Suppressor macrophage (primary cell): ENCODE measurements around the gene TRIM46.
"Not testable (repeated sequence)": the region's sequence is repeated elsewhere in the genome, so short reads cannot be mapped to it uniquely, and the experiment has no call there.

Experiments
- DNase-seq, 4 experiments: peaks; one replicate each; pipeline ENCODE4 v3.0.0-alpha.2; 2020 to 2022

The TRIM46 gene

GRCh38 chr1:155206891-155207805 is 33.5 kb downstream of the TRIM46 start:
- DNase-seq: peak; percentile 78 to 90 (median 82)

DNA sequence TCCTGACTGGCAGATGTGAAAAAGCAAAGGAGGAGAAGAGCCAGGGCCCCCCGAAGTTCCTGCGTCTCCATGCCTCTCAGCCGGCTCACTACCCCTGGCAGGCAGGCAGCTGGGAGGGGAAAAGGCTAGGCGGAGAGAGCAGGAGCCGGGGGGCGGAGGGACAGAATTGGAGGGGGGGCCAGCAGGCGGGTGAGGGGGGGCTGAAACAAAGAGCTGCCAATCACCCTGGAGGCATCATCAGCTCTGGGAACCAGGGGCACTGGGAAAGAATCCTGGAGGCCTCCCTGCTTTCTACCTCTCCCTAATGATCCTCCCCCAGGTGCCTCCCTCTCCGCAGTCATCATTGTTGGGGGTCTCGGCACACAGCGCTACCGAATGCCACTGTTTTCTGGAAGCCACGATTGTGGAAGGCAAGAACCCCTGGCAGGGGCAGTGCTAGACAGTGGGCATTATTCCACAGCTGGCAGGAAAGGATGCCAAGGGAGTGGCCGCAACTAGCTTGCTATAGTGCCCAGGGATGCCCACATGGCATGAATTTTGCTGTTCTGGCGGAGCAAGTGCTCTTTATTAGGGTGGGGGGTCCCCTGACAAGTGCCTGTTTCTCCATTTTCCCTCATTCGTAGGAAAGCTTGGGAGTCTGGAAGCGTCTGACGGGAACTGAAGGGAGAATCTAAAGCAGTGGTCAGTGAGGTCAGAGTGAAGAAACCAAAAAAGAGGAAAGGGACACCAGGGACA is 34.3 kb downstream of the TRIM46 start, which contains the start of gene THBS3:
Gene THBS3 (minus strand): TSS at position 92 of the 735 bp plus-strand sequence. CDS start 21 bp downstream, at position 71.
- no peak for DNase-seq

- DNase-seq: peak; percentile 81 to 93 (median 89)
Observed at GRCh38 chr1:155208541-155209311, 35.1 kb downstream of the TRIM46 start, which contains the start of gene MTX1. Gene MTX1 (plus strand): TSS chr1:155208695. CDS start chr1:155208805, 110 bp downstream.

GRCh38 chr1:155209312-155209721 is 35.7 kb downstream of the TRIM46 start:
- DNase-seq: no peak

- peak; percentile 61 to 85 (median 78) for DNase-seq
Observed at GRCh38 chr1:155210314-155211104, 36.9 kb downstream of the TRIM46 start.

GRCh38 chr1:155211381-155212050 is 37.9 kb downstream of the TRIM46 start:
- DNase-seq: not testable (repeated sequence)

DNA sequence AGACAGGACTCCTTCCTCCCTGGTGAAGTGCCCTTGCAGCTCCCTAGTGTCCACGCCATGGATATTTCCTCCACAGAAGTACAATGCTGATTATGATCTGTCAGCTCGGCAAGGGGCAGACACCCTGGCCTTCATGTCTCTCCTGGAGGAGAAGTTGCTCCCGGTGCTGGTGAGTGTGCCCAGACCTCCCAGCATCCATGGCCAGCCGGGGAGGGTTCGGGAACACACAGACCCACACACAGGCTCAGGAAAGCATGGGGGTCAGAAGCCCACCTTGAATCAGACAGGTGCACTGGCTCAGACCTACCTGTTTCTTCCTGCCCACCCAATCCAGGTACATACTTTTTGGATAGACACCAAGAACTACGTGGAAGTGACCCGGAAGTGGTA is 38.4 kb downstream of the TRIM46 start:
- DNase-seq: not testable (repeated sequence)

DNA sequence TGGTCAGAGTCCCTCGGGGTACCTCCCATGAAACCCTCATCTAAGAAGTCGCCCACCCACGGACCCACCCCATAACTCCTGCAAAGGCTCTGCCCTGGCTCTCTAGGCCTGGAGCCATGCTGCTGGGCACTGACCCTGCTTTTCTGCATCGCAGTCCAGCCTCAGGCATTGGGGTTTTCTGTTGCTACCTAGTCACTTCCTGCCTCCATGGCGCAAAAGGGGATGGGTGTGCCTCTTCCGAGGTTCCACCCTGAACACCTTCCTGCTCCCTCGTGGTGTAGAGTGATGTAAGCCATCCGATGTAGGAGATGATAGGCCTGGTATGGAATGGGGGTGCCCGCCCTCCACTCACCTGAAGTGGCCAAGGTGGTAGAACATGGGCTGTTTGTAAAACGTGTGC is 41.1 kb downstream of the TRIM46 start:
- not testable (repeated sequence) for DNase-seq

GRCh38 chr1:155218854-155219591 is 45.4 kb downstream of the TRIM46 start:
- peak; percentile 63 to 73 (median 70) for DNase-seq

GRCh38 chr1:155219592-155220031 is 46.0 kb downstream of the TRIM46 start:
- peak; percentile 58 to 84 (median 76) for DNase-seq

- DNase-seq: peak; percentile 14 to 56 (median 41)
Observed at GRCh38 chr1:155220211-155220965, 46.7 kb downstream of the TRIM46 start.

- DNase-seq: peak; percentile 29 to 69 (median 62)
Observed at GRCh38 chr1:155223047-155223446, 49.4 kb downstream of the TRIM46 start.

DNA sequence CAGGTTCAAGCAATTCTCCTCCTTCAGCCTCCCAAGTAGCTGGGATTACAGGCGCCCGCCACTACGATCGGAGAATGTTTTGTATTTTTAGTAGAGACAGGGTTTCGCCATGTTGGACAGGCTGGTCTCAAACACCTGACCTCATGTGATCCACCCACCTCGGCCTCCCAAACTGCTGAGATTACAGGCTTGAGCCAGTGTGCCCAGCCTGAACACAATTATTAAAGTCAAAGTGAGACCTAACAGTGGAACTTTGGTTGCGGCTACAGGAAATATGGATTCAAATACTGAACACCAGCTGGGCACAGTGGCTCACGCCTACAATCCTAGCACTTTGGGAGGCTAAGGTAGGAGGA is 51.7 kb downstream of the TRIM46 start:
- DNase-seq: peak in 2 of 4 experiments; percentile 7 to 11

GRCh38 chr1:155226188-155226909 is 52.7 kb downstream of the TRIM46 start:
- peak; percentile 80 to 92 (median 91) for DNase-seq

GRCh38 chr1:155226910-155227260 is 53.2 kb downstream of the TRIM46 start:
- DNase-seq: peak; percentile 65 to 73 (median 68)

DNA sequence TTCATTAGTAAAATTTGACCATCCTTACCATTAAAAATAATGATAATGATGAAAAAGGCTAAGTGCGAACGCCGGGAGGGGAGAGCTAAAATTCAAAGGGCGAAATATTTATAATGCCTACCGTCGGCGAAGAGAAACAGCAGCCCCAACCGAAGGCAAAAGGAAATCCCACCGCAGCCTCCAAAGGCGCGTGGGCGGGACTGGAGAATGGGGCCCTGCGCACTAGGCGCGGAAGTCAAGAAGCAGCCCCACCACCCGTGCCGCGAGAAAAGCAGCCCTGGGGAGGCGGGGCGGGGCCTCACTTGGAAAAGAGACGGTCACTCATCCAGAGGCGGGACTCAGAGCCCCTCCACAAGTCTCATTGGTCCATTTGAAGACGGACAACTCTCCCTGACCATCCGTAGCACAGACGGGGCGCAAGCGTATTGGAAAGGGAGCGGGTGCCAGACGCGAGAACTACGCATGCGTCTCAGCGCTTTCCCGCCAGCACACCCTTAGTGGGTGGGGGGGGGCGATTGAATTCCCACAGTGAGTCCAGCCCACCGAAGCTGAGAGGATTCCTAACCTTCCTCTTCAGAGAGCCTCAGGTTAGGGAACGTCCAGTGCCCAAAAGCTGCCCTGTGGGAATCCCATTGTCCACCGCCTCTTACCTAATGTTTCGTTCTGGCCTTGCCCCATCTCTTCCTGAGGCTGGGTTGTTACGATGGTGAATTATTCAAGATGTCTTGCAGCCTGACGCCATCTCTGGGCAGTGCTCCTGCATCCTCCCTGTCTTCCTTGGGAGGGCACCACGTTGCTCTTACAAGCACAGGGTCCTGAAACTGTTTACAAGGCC is 53.8 kb downstream of the TRIM46 start:
- DNase-seq: peak; percentile 98 to 99 (median 98)

DNA sequence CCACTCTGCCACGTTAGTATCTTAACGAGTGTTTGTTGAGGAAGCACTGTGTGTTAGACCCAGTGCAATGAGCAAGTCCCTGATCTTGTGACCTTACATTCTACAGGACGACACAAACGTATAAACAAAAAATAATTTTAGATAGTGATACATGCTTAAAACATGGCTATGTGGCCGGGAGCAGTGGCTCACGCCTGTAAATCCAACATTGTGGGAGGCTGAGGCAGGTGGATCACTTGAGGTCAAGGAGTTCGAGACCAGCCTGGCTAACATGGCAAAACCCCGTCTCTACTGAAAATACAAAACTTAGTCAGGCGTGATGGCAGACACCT is 54.4 kb downstream of the TRIM46 start:
- no peak for DNase-seq

- not testable (repeated sequence) for DNase-seq
Observed at GRCh38 chr1:155231302-155231701, 57.7 kb downstream of the TRIM46 start.
